ENCODE measurements around the gene LCORL.
"Not testable (repeated sequence)": the region's sequence is repeated elsewhere in the genome, so short reads cannot be mapped to it uniquely, and the experiment has no call there.

LCORL gene

DNA sequence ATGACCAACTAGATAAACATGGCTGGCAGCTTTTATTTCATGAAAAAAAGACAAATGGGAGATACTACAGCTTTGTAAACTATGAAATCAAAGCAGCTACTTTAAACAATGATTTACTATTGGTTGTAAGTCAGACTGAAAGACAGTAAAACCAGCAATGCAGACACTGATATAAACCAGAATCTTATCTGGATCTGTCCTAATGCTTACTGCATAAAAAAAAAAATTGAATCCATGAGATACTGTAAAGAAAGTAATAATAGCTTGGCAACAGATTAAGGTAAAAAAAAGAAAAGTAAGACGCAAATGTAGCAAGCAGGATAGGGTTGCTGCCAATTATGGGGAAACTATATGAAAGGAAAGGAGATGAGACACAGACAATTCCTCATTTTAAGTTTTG lies 7.3 kb downstream of the LCORL start:
- DNase-seq: no peak

DNA sequence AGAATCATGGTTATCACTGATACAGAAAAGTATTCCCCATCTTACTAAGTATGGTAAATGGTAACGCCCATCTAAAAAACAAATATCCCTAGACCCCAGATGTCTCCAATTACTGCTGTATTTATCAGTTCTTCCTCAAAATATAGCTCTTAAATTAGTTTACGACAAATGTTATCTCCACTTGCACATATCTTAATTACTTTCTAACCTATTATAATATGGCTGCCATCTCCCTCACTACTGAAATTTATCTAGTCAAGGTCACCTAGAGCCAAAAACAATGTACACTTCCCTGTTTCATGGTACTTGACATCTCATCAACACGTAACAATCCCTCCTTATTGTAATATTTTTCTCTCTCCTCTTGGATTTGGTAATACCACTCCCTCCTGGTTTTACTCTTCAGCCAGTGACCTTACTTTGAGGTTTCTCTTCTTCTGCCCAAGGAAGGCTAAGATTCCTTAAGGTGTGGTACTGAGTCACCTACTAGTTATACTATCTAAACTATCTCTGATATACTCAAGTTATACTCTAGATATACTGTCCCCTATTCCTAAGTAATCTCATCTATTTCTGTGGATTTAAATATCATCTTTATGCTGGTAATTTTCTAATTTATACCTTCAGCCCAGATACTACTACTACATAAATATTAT lies 8.6 kb downstream of the LCORL start:
- DNase-seq: no peak

DNA sequence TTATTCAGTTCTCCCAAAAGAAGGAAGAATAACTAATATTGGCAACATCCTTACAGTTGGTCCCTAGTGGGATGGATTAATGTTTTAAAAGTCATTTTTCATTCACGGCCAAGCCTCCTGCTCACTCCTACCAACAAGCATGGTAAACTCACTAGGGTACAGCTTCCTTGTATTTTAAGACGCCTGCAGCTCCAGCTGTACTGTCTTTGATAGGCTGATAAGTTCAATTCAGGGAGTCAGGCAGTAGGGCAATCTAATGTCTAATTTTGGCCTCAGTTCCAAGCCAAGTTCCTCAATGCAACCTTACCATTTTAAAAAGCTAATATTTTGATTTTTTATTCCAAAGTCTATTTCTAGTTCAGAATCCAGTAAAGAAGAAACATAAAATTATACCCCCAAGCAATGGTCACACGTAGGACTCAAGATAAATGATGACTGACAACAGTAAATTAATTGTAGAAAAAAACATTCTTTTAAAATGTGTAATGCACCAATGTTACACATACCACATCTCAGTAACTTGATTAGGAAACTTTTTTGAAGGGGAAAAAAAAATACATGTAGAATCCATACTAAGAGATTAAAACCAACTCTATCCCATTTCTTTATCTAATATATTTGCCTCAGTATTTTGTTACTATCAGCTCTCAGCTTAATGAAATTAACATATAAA lies 9.3 kb downstream of the LCORL start:
- no peak for DNase-seq

DNA sequence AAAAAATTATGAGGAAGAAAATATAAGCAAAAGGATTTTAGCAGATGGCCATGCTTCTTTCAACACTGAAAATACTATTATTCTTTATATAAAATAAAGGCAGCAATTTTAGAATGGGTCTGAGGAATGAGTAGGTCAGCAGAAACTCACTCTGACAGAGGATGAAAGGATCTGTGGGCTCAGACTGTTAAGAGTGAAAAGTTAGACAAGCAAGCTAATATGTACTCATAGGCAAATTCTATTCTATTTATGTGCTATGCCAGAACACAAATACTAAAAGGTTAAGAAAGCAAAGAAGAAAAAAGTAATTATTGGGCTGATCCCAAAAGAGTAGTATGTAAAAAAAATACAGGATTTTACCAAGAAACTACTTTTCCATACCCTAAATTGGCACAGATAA lies 13.9 kb downstream of the LCORL start:
- no peak for DNase-seq

DNA sequence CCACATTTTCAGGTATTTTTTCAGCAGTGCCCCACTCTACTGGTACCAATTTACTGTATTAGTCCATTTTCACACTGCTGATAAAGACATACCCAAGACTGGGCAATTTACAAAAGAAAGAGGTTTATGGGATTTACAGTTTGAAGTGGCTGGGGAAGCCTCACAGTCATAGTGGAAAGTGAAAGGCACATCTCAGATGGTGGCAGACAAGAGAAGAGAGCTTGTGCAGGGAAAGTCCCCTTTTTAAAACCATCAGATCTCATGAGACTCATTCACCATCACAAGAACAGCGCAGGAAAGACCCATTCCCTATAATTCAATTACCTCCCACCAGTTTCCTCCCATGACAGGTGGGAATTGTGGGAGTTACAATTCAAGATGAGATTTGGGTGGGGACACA lies 15.1 kb downstream of the LCORL start:
- not testable (repeated sequence) for DNase-seq

DNA sequence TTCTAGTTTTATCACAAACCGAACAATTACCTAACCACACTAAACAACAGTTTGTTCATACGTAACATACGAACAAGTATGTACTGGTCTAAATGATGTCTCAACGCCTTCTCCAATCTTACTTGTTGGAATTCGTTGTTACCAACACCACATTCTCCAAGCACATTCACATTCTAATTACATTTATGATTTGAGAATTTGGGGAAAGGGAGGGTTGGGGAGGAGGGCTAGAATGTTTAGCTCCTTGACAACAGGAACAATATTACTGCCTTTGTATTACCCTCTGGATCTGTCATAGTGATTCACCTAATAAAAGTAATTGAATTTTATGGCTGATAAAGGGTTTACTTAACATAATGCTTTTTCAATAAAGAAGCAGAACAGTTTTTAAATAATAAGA lies 24.4 kb downstream of the LCORL start:
- no peak for DNase-seq

DNA sequence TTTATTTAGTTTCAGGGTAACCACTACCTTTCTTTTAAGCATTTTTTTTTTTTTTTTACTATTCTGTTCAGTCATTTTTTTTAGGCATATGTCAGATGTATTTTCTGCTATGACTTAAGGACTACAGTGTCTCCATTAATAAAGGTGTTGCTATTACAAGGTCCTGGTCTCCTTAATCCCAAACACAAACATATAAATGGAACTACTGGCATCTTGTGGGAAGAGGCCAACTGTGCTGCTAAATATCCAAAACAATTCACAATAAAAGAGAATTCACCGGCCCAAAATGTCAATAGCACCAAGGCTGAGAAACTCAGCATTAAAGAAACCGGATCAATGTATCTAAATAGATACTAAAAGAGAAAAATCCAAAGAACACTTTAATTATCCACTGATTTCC lies 26.4 kb downstream of the LCORL start:
- no peak for DNase-seq

DNA sequence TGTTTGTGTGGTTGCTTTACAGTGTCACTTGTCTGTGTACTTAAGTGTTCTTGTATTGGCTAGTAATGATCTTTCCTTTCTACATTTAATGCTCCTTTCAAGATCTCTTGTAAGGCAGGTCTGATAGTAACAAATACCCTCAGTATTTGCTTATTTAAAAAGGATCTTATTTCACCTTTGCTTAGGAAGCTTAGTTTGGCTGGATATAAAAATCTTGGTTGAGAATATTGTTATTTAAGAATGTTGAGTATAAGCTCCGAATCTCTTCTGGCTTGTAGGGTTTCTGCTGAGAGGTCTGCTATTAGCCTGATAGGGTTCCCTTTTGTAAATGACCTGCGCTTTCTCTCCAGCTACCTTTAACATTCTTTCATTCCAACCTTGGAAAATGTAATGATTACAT lies 35.7 kb downstream of the LCORL start:
- DNase-seq: no peak

DNA sequence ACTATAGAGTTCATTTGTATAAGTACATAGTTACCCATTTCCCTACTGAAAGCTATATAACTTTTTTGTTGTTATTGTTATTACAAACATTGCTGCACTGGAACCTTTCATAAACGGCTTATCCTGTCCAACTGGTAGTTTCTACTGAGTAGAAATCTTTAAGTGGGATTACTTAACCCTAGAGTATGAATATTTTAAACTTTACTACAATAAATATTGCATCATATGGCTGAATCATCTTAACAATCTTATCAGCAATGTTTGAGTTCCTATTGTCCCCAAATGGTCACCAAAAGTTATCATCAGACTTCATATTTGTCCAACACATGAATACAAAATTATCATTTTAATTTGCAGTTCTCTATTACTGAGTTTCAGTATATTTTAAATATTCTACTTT lies 40.5 kb downstream of the LCORL start:
- DNase-seq: no peak

DNA sequence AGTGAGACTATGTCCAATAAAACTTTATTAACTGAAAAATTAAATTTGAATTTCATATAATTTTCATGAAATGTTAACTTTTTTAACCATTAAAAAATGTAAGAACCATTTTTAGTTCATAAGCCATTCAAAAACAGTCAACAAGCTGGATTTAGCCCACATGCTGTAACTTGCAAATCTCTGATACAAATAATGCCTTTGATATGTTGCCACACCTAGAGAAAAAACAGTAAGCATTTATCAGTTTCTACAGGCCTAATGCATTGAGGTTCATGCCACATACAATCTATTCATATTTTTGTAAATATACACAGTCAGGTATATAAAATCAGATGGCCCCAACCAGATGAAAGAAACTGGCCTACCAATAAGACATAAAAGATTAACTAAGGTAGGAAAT lies 52.8 kb downstream of the LCORL start:
- DNase-seq: no peak

DNA sequence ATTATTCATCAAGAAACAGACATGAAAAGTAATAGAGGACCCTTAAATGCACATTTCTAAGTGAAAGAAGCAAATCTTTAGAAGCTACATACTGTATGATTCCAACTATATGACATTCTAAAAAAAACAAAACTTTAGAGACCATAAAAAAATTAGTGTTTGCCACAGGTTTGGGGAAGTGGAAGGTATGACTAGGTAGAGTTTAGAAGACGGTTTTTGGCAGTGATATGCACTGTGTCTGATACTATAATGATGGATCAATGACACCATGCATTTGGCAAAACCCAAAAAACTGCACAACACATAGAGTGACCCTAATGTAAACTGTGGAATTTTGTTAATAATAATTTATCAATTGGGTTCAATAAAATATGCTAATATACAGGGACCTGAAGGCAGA lies 54.5 kb downstream of the LCORL start:
- no peak for DNase-seq

DNA sequence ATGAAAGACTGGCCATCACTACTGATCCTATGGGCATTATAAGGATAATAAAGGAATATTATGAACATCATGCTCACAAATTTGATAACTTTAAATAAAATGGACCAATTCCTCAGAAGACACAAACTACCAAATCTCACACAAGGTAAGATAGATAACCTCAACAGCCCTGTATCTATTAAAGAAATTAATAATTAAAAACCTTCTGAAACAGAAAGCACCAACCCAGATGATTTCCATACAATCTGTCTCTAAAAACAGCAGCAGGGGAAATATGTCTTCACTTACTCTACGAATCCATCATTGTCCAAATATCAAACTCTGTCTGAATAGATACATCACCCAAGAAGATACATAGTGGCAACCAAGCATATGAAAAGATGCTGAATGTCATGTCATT lies 55.2 kb downstream of the LCORL start:
- no peak for DNase-seq

DNA sequence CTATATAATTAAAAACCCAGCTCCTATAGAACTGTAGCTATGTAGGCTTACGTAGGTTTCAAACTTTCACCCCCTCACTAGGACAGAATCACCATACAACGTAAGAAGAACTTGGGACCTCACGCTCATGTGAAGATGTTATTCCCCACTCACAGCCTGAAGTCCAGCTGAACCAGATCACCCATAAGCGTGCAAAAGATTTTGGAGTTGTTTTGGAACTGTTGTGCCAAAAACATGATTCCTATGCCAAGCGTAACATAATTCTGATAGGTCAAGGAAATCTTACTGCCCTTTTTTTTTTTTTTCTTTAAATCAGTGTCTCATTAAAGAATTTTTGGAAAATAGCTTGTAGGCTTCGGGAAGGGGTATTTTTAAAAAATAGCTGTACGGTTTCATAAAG lies 57.0 kb downstream of the LCORL start:
- DNase-seq: no peak

DNA sequence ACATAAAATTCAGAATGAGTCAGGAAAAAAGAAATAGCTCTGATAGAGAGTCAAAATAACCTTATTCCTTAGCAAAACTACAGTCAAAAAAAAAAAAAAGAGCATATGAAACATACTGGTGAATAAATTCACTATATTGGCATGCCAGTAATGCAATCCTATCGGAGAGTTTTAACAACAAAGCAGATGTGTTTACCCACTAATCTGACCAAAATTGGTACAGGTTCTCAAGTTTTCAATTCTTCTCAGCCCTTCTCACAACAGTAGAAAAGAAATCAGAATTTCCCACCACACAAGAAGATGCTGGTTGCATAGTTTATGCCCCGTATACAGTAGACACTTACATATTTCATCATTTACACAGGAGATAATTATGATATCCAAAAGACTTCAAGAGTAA lies 59.4 kb downstream of the LCORL start:
- no peak for DNase-seq

DNA sequence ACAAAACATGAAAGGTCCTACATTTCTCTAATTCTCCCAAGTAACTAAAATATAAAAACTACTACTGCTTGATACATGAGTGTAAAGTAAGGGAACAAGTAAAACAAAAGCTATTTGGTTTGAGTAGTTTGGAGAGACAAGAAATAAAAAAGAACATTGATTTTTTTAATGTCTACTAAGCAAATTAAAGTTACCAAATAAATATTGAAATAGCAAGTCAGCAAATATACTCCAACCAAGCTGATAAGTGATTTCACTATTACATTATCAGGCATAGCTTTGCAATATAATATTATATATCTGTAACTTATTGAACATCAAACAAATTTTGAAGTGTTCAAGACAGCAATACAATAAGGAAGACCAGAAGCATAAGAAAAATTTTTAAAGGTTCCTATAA lies 60.3 kb downstream of the LCORL start:
- no peak for DNase-seq

DNA sequence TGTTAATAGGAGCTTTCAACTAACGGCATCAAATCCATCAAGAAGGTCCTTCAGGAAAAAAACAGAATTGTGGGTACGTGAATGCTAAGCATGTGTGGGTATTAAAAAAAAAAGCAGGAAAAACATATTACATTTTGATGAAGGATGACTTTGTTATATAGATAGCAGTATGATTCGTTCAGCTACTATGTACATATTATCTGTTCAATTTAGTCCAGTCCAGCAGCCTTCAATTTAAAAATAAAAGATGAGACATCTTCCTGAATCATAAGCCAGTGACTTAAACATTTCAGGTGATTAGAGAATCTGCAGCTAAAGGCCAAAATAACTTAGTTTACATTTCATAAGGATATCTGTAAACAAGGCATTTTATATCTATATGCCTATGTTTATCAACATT lies 63.4 kb downstream of the LCORL start:
- DNase-seq: no peak

DNA sequence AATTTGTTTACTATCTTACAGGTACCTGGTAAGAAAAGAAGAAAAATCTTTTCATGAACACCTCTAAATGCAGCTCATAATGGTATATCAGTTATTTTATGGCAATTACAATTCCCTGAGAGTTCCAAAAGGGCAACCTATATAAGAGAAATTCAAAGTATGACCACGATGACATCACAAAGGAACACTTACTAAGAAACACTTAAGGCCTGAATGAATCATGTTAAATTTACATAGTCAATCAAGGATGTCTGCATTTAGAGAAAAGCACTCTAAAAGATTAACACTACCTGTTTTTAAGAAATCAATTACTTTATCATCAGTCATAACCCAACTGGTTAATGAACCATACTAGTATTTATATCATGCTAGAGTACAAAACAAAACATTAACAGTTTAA lies 63.9 kb downstream of the LCORL start:
- no peak for DNase-seq

DNA sequence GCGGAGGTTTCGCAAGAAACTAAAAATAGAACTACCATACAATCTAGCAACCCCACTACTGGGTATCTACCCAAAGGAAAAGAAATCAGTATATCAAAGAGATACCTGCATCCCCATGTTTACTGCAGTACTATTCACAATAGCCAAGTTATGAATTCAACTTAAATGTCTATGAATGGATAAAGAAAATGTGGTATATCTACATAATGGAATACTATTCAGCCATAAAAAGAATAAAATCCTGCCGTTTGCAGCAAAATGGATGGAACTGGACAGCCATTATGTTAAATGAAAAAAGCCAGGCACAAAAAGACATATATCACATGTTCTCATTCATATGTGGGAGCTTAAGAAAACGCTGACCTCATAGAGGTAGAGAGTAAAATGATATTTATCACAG lies 65.3 kb downstream of the LCORL start:
- DNase-seq: no peak

DNA sequence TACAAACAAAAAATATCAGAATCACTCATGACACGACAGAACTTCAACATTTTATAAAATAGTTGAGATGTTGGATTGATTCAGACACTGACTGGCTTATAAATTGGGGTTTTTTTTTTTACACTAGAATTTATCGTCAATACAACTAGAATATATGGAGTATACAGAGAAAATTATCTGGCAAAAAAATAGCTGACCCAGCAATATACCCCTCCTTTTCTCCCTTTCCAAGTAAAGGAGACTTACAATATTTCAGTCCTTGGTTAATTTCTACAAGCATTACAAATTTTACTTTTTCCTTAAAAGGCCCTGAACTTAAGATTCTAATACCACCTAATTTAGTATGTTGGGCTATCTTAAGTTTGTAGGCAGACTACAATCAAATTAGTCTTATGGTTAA lies 76.3 kb downstream of the LCORL start:
- DNase-seq: no peak

DNA sequence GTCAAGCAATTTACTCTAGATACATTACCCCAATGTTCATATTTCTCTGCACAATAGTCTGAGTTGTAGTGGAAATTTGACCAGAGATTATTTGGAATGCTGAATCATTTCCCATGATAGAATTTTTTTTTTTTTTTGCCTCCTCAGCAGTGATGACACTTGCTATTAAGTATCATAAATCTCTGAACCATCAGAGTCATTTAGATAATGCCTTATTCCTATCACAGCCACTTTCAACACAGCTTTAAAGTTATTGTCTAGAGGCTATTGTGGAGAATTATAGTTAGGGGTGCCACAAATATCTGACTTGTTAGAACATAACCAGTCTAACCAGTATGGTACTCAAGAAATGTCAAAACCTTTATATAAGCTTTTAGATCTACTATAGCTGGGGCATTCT lies 79.8 kb downstream of the LCORL start:
- DNase-seq: no peak

DNA sequence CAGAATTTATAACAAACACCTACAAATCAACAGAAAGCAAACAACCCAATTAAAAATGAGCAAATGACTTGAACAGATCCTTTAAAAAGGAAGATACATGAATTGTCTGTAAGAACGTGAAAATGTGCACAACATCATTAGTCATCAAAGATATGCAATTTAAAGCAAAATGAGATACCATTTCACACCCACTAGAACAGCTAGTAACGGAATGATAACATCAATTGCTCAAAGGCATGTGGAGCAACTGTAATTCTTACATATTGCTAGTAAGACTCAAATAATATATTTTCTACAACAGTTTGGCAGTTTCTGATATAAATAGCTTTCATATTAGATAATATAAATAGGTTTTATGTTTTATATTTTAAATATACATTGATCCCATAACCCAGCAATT lies 82.5 kb downstream of the LCORL start:
- no peak for DNase-seq

DNA sequence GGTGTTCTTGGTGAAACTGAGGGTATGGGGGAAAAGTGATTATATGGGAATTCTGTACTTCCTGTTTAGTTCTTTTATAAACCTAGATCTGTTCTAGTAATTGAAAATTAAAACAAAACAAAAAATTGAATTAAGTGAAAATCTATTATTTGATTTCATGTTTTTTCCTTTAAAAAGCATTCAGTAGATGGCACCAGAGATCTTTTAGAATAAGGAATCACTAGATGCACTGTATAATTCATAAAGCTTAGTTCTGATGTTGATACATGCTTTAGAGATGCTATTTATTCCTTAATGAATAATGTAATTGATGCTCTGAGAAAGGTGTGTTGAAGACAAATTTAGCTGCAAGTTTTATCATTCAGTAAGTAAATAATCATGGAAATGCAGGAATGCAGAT lies 87.3 kb downstream of the LCORL start:
- DNase-seq: no peak

DNA sequence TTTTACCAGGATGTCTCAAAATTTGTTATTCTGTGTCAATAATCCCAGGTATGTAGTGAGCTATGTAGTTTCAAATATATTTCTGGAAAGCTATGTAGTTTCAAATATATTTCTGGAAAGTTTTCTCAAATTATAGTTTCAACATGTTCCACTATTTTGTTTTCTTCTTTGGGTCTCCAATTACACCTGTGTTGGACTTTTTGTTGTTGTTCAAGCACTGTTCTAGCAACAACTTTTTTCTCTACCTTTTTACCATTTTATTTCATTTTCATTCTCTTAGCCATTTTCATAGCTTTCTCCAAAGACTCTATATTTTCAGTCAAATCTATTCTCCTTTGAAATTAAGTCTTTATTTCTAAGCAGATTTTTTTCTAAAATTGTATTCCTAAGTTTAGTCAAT lies 88.4 kb downstream of the LCORL start:
- DNase-seq: no peak

DNA sequence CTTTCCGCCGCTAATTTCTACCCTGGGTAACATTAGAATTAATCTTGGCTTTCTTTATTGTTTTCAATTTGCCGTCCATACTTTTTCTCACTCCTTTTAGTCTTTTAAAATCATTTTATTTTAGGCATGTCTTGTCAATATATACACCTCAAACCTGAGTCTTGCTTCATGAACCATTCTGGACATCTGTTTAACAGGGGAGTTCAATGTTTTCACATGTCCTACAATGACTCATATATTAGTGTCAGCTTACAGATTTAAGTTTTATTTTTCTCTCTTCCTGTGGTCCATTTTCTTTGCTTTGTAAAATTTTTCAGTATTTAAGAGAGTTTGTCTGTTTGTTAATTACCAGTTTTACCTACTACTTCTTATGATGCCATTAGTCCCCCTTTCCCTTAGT lies 89.5 kb downstream of the LCORL start:
- DNase-seq: no peak

DNA sequence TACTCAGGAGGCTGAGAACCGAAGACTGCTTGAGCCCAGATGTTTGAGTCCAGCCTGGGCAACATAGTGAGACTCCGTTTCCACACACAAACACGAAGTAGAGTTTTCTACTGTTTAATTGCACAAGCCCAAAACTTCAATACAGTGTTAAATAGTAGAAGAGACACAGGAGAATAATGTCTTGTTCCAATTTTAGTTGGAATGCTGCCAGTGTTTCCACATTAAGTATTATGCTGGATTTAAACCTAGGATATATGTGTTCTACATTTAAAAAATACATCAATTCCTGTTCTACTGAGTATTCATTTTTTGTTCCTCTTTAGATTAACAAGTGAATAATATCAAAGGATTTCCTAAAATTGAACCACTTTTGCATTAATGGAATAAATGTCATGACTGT lies 91.3 kb downstream of the LCORL start:
- no peak for DNase-seq

All from activated T-cell treated with anti-CD3 and anti-CD28 coated beads for 4 hours (primary cell).